Naive thymus-derived CD4-positive, alpha-beta T cell (primary cell): Measurements from ENCODE around the gene CDK14. TPM values are rescaled to one million over a fixed set of nuclear protein-coding genes. Genes with fewer than 3 reads are reported as not detected.
A peak's percentile ranks its signal among the peaks of the same experiment; 100 is the strongest.

Experiments used
- ATAC-seq: fragments of 150-1000 bp; cut with Tn5 transposase; 2 replicates; pipeline ENCODE4 v1.10.0; 2021; ENCODE audit warnings: mild to moderate bottlenecking, moderate library complexity
- CTCF ChIA-PET: fragments of 350-600 bp; sonication (Branson Sonifier 250); formaldehyde crosslinking; loops from one replicate; lab custom pipeline; 2021; ENCODE audit warnings: antibody characterized with exemption; lab: Charles Lee
- POLR2A ChIA-PET: fragments of 350-600 bp; sonication (Branson Sonifier 250); formaldehyde crosslinking; loops from one replicate; lab custom pipeline; 2021; ENCODE audit warnings: antibody characterized with exemption, inconsistent platforms; lab: Charles Lee
- DNase-seq, 9 donors: peaks; one replicate each; pipeline versions ENCODE4 v3.0.0 to v3.0.0-alpha.2; 2020 to 2022; ENCODE audit warnings: mixed read lengths in 1 of 9
- H3K27ac ChIP-seq: one replicate; pipeline ENCODE4 v1.7.0; 2013; ENCODE audit warnings: mild to moderate bottlenecking, low read depth, low read length, moderate library complexity
- H3K27me3 ChIP-seq, 2 donors: one replicate each; pipeline ENCODE4 v1.7.0; 2013; ENCODE audit warnings: low read length in 2 of 2, mild to moderate bottlenecking in 2 of 2, moderate library complexity in 2 of 2; ENCODE audit not compliant: control insufficient read depth in 2 of 2, insufficient read depth in 2 of 2
- H3K36me3 ChIP-seq, 3 experiments: 1 replicate in 2 of 3; 2 replicates in 1 of 3; pipeline ENCODE4 v1.7.0; 2013; ENCODE audit warnings: low read length in 3 of 3, mild to moderate bottlenecking in 3 of 3, moderate library complexity in 1 of 3; ENCODE audit not compliant: insufficient read depth in 3 of 3, control insufficient read depth in 2 of 3
- H3K4me1 ChIP-seq, 2 donors: one replicate each; pipeline ENCODE4 v1.7.0; 2013; ENCODE audit warnings: low read length in 2 of 2, mild to moderate bottlenecking in 2 of 2, moderate library complexity in 1 of 2; ENCODE audit not compliant: control insufficient read depth in 2 of 2, insufficient read depth in 2 of 2
- H3K4me3 ChIP-seq: 2 replicates; pipeline ENCODE4 v1.7.0; 2013; ENCODE audit warnings: mild to moderate bottlenecking, low read length
- H3K9me3 ChIP-seq, 3 experiments: 1 replicate in 2 of 3; 2 replicates in 1 of 3; pipeline ENCODE4 v1.7.0; 2013; ENCODE audit warnings: low read length in 3 of 3; ENCODE audit not compliant: control insufficient read depth in 2 of 3
- H3K27ac Mint-ChIP-seq, 9 donors: one replicate each; pipeline ENCODE4 v1.8.0; 2020 to 2022; ENCODE audit warnings: mixed read lengths in 9 of 9, mild to moderate bottlenecking in 8 of 9, moderate library complexity in 5 of 9, inconsistent platforms in 2 of 9
- H3K27me3 Mint-ChIP-seq, 5 donors: one replicate each; pipeline ENCODE4 v1.8.0; 2021 to 2022; ENCODE audit warnings: mixed read lengths in 5 of 5, mild to moderate bottlenecking in 1 of 5
- H3K36me3 Mint-ChIP-seq, 5 donors: one replicate each; pipeline ENCODE4 v1.8.0; 2020 to 2022; ENCODE audit warnings: mixed read lengths in 5 of 5, mild to moderate bottlenecking in 3 of 5, inconsistent platforms in 1 of 5
- H3K4me1 Mint-ChIP-seq, 7 donors: one replicate each; pipeline ENCODE4 v1.8.0; 2020 to 2022; ENCODE audit warnings: mixed read lengths in 7 of 7, mild to moderate bottlenecking in 3 of 7, inconsistent platforms in 1 of 7
- H3K4me3 Mint-ChIP-seq, 10 donors: one replicate each; pipeline ENCODE4 v1.8.0; 2020 to 2022; ENCODE audit warnings: mild to moderate bottlenecking in 10 of 10, mixed read lengths in 10 of 10, moderate library complexity in 6 of 10, inconsistent platforms in 2 of 10
- H3K9me3 Mint-ChIP-seq, 11 donors: one replicate each; pipeline ENCODE4 v1.8.0; 2020 to 2022; ENCODE audit warnings: mixed read lengths in 11 of 11, mild to moderate bottlenecking in 4 of 11, inconsistent platforms in 1 of 11, moderate library complexity in 1 of 11
- intact Hi-C, 2 donors: fragments of 100-400 bp; cut with micrococcal nuclease; formaldehyde crosslinking; loops; one replicate each; pipeline ENCODE4 v1.15.1; 2023
- polyA plus RNA-seq, 2 donors: library from polyadenylated mRNA; unstranded; fragments of 300-500 nt; fragmentation: Illumina TruSeq; gene quantifications; one replicate each; pipeline ENCODE4 v1.2.3, GENCODE V29; 2021
- total RNA-seq, 6 experiments: library from RNA in 5 of 6; stranded (reverse) in 5 of 6; gene quantifications; 1 replicate in 5 of 6; 2 replicates in 1 of 6; pipeline ENCODE4 v1.2.3 and lab custom pipeline; 2021 to 2026

The CDK14 gene
- total and polyA plus RNA-seq, 7 experiments from 2014 or later: 0.05 to 9.9 (median 0.72) TPM; not detected in 1

DNA sequence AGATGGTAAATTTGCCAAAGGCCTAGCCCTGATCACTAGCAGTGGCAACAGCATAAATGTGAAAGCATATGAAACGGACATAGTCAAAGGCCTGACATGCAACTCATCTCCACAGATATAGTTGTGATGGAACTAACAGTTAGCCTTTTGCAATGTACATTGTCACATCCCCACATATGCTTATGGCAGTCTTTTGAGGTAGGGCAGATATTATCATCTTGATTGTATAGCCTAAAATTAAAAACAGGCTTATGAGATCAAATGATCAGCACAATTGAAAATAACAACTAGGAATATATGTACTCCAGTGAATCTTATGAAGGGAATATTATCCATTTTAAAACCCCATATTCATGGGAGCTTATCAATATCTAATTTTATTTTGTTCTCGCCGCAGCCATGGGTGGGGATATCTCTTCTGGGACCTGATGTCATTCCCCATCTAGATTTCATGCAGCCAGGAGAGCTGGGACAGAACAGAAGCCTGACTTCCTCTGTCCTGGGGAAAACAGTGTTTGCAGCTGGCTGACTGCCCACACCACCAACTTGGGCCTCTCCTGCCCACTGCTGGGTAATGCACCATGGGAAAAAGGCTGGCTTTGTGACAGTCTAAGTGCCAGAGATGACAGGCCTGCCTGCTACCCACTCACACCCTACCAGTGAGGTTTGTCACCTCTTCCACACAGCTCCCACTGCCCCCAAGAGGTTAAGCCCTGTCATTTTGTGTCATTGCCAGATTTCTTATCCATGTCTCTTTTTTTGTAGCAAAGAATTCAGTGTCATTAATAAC, 487.9 kb downstream of the CDK14 start:
- Mint-ChIP-seq H3K4me3 (peak overlapping the region in 9 of 10 donors; percentile 56 to 83 (median 74)), H3K27ac (peak overlapping the region in 8 of 9 donors; percentile 71 to 96 (median 90)), H3K27me3 (peaks cover 0 to 2% (median 0%) of the 10 kb centered on the region in 5 donors), H3K4me1 (peaks cover 18 to 48% (median 39%) of the 10 kb centered on the region in 7 donors), H3K36me3 (no peaks in the 10 kb centered on the region), H3K9me3 (no peaks in the 10 kb centered on the region)
- Histone ChIP-seq H3K27ac (peak overlapping the region; percentile 63), H3K4me3 (no peak overlapping the region), H3K9me3 (no peaks in the 10 kb centered on the region), H3K4me1 (peaks cover 0 to 27% of the 10 kb centered on the region in 2 donors), H3K27me3 (no peaks in the 10 kb centered on the region), H3K36me3 (no peaks in the 10 kb centered on the region)
- CTCF ChIA-PET: interaction anchor here (0.8 kb wide), 1 partner anchor 33 kb away, joined by 3 read pairs; no protein-coding TSS in a partner anchor
- ATAC-seq (no peak), DNase-seq (no peak)
- intact Hi-C loops: loop anchor here (1.0 to 10.0 kb wide), 7 partner anchors 181 to 1378 kb away; partner anchors contain the start of genes FZD1 (in 2 of the 2) and MTERF1 (in 1 of the 2)
- POLR2A ChIA-PET: no interaction called here

DNA sequence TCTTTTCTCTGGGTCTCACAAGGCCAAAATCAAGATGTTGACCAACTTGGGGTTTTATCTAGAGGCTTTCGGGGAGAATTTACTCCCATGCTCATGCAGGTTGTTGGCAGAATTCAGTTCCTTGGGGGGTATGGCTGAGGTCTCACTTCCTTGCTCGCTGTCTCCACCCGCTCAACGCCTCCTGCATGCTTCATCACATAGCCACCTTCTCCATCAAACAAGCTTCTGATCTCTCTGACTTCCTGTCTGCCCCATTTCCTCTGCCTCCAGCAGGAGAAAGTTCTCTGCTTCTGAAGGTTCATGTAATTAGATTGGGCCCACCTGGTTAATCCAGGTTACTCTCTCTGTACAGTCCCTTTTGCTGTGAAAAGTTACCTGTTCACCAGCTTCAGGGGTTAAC, 489.1 kb downstream of the CDK14 start:
- H3K27ac ChIP-seq: peak overlapping the region; percentile 63
- ATAC-seq (peak; percentile 82), DNase-seq (peak in 7 of 9 donors; percentile 53 to 77 (median 69))
- H3K4me1 ChIP-seq: peaks cover 0 to 27% of the 10 kb centered on the region in 2 donors
- Mint-ChIP-seq H3K4me3 (peak overlapping the region; percentile 44 to 83 (median 74)), H3K36me3 (no peaks in the 10 kb centered on the region), H3K27ac (peak overlapping the region in 8 of 9 donors; percentile 71 to 96 (median 90)), H3K27me3 (peaks cover 0 to 9% (median 0%) of the 10 kb centered on the region in 5 donors), H3K4me1 (peaks cover 18 to 53% (median 39%) of the 10 kb centered on the region in 7 donors), H3K9me3 (no peaks in the 10 kb centered on the region)
- peak overlapping the region; percentile 10 for H3K4me3 ChIP-seq
- no peaks in the 10 kb centered on the region for H3K27me3 ChIP-seq
- intact Hi-C loops: loop anchor here (2.0 to 10.0 kb wide), 8 partner anchors 180 to 1442 kb away; partner anchors contain the start of genes FZD1 (in 2 of the 2), GATAD1 (in 2 of the 2), AKAP9 (in 1 of the 2) and ANKIB1 (in 1 of the 2)
- ChIA-PET POLR2A (interaction anchor here (1.0 kb wide), 1 partner anchor 795 kb away, joined by 4 read pairs; the partner anchor contains the start of gene MTERF1), CTCF (interaction anchor here (0.8 kb wide), 1 partner anchor 795 kb away, joined by 3 read pairs; no protein-coding TSS in a partner anchor)
- H3K36me3 ChIP-seq: no peaks in the 10 kb centered on the region
- H3K9me3 ChIP-seq: no peaks in the 10 kb centered on the region

- peak overlapping the region in 7 of 10 donors; percentile 0 to 76 (median 51) for H3K4me3 Mint-ChIP-seq
- H3K36me3 Mint-ChIP-seq: no peaks in the 10 kb centered on the region
- no peak for DNase-seq
- H3K27ac Mint-ChIP-seq: peak overlapping the region in 8 of 9 donors; percentile 27 to 96 (median 86)
- no peaks in the 10 kb centered on the region for H3K36me3 ChIP-seq
- no peak overlapping the region for H3K27ac ChIP-seq
- no peak overlapping the region for H3K4me3 ChIP-seq
- no peak for ATAC-seq
- no peaks in the 10 kb centered on the region for H3K9me3 Mint-ChIP-seq
- peaks cover 0 to 27% of the 10 kb centered on the region in 2 donors for H3K4me1 ChIP-seq
- ChIA-PET CTCF (interaction anchor here (0.6 to 1.3 kb wide), 3 partner anchors 10 to 565 kb away, joined by 3 read pairs; no protein-coding TSS in a partner anchor), POLR2A (no interaction called here)
- peaks cover 0 to 9% (median 0%) of the 10 kb centered on the region in 5 donors for H3K27me3 Mint-ChIP-seq
- no peaks in the 10 kb centered on the region for H3K9me3 ChIP-seq
- peaks cover 18 to 53% (median 39%) of the 10 kb centered on the region in 7 donors for H3K4me1 Mint-ChIP-seq
- intact Hi-C loops: loop anchor here (5.0 to 10.0 kb wide), 7 partner anchors 179 to 1441 kb away; partner anchors contain the start of genes FZD1 (in 2 of the 2), GATAD1 (in 2 of the 2), AKAP9 (in 1 of the 2) and ANKIB1 (in 1 of the 2)
- no peaks in the 10 kb centered on the region for H3K27me3 ChIP-seq
These were observed 490.1 kb downstream of the CDK14 start for GRCh38 chr7:91086200-91086599.

DNA sequence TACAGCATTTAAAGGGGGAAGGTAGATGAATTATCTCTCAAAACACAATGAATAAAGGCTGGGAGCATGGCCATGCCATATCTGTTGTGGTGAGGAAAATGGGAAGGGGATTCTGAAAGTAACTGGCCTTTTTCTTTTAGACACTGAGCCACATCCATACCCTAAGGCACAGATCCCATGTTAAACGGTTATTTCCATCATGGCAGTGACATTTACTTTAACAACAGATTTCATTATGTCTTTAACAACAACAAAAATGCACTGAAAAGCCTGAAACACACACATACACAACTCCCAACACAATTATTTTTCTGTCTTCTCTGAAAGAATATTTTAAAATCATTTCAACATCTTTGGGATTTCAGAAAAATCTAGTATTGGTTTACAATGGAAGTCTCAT, 492.0 kb downstream of the CDK14 start:
- no peak for ATAC-seq
- intact Hi-C loops: loop anchor here (2.0 to 10.0 kb wide), 8 partner anchors 177 to 1439 kb away; partner anchors contain the start of genes FZD1 (in 2 of the 2), GATAD1 (in 2 of the 2), AKAP9 (in 1 of the 2) and ANKIB1 (in 1 of the 2)
- no peak for DNase-seq
- Histone ChIP-seq H3K4me1 (peaks cover 0 to 26% of the 10 kb centered on the region in 2 donors), H3K9me3 (no peaks in the 10 kb centered on the region), H3K27ac (no peak overlapping the region), H3K4me3 (no peak overlapping the region), H3K36me3 (no peaks in the 10 kb centered on the region), H3K27me3 (no peaks in the 10 kb centered on the region)
- Mint-ChIP-seq H3K27me3 (peaks cover 0 to 8% (median 0%) of the 10 kb centered on the region in 5 donors), H3K4me1 (peaks cover 18 to 49% (median 41%) of the 10 kb centered on the region in 7 donors), H3K4me3 (no peak overlapping the region), H3K9me3 (no peaks in the 10 kb centered on the region), H3K36me3 (no peaks in the 10 kb centered on the region), H3K27ac (peak overlapping the region in 3 of 9 donors; percentile 5 to 77 (median 11))
- POLR2A ChIA-PET: no interaction called here
- CTCF ChIA-PET: no interaction called here

DNA sequence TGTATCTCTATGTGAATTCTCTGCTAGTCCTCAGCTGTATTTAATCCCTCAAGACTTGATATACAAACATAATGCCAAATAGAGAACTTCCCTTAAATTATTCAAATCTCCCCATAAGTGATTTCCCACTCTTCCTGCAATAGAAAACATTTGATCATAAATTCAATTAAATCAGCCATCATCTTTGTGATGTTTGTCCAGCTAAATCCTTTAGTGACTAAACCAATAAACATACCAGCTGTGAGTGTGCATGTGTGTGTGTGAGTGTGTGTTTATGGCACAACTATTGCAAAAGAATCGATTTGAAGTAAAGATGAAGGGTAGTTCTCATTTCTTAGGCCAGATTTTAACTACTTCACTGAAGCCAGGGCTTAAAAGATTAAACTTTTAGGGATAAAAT, 492.6 kb downstream of the CDK14 start:
- peak overlapping the region in 2 of 9 donors; percentile 5 to 33 for H3K27ac Mint-ChIP-seq
- peaks cover 0 to 9% (median 0%) of the 10 kb centered on the region in 5 donors for H3K27me3 Mint-ChIP-seq
- ChIA-PET CTCF (no interaction called here), POLR2A (no interaction called here)
- H3K27me3 ChIP-seq: no peaks in the 10 kb centered on the region
- no peaks in the 10 kb centered on the region for H3K9me3 ChIP-seq
- no peak overlapping the region for H3K4me3 ChIP-seq
- no peak overlapping the region for H3K4me3 Mint-ChIP-seq
- no peak for DNase-seq
- H3K4me1 Mint-ChIP-seq: peaks cover 18 to 44% (median 37%) of the 10 kb centered on the region in 7 donors
- H3K36me3 ChIP-seq: no peaks in the 10 kb centered on the region
- no peak for ATAC-seq
- intact Hi-C loops: loop anchor here (1.0 to 10.0 kb wide), 9 partner anchors 176 to 1439 kb away; partner anchors contain the start of genes FZD1 (in 2 of the 2), GATAD1 (in 2 of the 2), AKAP9 (in 1 of the 2) and ANKIB1 (in 1 of the 2)
- no peaks in the 10 kb centered on the region for H3K9me3 Mint-ChIP-seq
- no peak overlapping the region for H3K27ac ChIP-seq
- H3K4me1 ChIP-seq: peaks cover 0 to 20% of the 10 kb centered on the region in 2 donors
- no peaks in the 10 kb centered on the region for H3K36me3 Mint-ChIP-seq

GRCh38 chr7:91089382-91089963, 493.4 kb downstream of the CDK14 start:
- H3K4me1 ChIP-seq: peaks cover 0 to 12% of the 10 kb centered on the region in 2 donors
- peak overlapping the region in 4 of 9 donors; percentile 0 to 29 (median 12) for H3K27ac Mint-ChIP-seq
- ATAC-seq (peak; percentile 78), DNase-seq (peak in 6 of 9 donors; percentile 33 to 52 (median 38))
- no peaks in the 10 kb centered on the region for H3K9me3 Mint-ChIP-seq
- CTCF ChIA-PET: interaction anchor here (0.6 to 1.6 kb wide), 3 partner anchors 11 to 516 kb away, joined by 3 read pairs; no protein-coding TSS in a partner anchor
- peaks cover 0 to 3% (median 0%) of the 10 kb centered on the region in 5 donors for H3K36me3 Mint-ChIP-seq
- intact Hi-C loops: loop anchor here (1.0 to 10.0 kb wide), 9 partner anchors 175 to 1438 kb away; partner anchors contain the start of genes FZD1 (in 2 of the 2), GATAD1 (in 2 of the 2), AKAP9 (in 1 of the 2) and ANKIB1 (in 1 of the 2)
- H3K4me3 ChIP-seq: no peak overlapping the region
- H3K27me3 ChIP-seq: no peaks in the 10 kb centered on the region
- peaks cover 14 to 36% (median 29%) of the 10 kb centered on the region in 7 donors for H3K4me1 Mint-ChIP-seq
- H3K9me3 ChIP-seq: no peaks in the 10 kb centered on the region
- no peak overlapping the region for H3K27ac ChIP-seq
- H3K27me3 Mint-ChIP-seq: peaks cover 0 to 9% (median 0%) of the 10 kb centered on the region in 5 donors
- no peaks in the 10 kb centered on the region for H3K36me3 ChIP-seq
- peak overlapping the region; percentile 2 to 71 (median 43) for H3K4me3 Mint-ChIP-seq
- POLR2A ChIA-PET: no interaction called here
